Measurements from ENCODE around the gene REEP3.
A peak's percentile ranks its signal among the peaks of the same experiment; 100 is the strongest.

The REEP3 gene

GRCh38 chr10:63539377-63539776 lies 18.2 kb downstream of the REEP3 start (continued):
- TF ChIP-seq OSR1 (CRISPR knock-in tag; IDR thresholded peaks at IDR 0.05) (no peak), TOX (CRISPR knock-in tag; IDR thresholded peaks at IDR 0.05; ENCODE audit: borderline replicate concordance) (no peak), TCF4 (CRISPR knock-in tag; IDR thresholded peaks at IDR 0.05; ENCODE audit: borderline replicate concordance) (no peak), PPARA (CRISPR knock-in tag; IDR thresholded peaks at IDR 0.05; ENCODE audit: borderline replicate concordance) (no peak), ESRRG (CRISPR knock-in tag; IDR thresholded peaks at IDR 0.05) (no peak), ZNF565 (CRISPR knock-in tag; conservative IDR thresholded peaks at IDR 0.05; ENCODE audit: low read depth) (no peak), GLIS3 (CRISPR knock-in tag; IDR thresholded peaks at IDR 0.05) (no peak), ZFP30 (CRISPR knock-in tag; IDR thresholded peaks at IDR 0.05) (no peak)

DNA sequence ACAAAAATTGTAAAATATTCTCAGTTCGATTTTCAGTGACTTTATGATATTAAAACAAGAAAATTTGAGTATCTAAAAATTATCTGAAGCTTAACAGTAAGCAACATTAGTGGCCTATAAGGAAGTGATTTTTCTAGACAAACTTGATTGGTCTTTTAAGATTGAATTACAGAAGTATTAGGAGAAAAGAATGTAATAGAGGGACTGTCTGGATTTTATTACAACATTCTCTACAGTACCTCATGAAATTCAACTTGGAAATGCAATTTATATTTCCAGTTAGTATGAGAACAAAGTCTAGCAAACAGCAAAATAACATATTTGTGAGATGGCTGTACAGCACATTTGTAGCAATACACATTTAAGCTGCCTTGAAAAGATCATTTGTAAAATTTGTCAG lies 18.8 kb downstream of the REEP3 start:
- TF ChIP-seq ESRRG (CRISPR knock-in tag; IDR thresholded peaks at IDR 0.05) (no peak), ISL1 (CRISPR knock-in tag; IDR thresholded peaks at IDR 0.05) (peak; percentile 55), ZNF8 (CRISPR knock-in tag; IDR thresholded peaks at IDR 0.05) (no peak), RARB (CRISPR knock-in tag; IDR thresholded peaks at IDR 0.05) (no peak)
- TF ChIP-seq, protein P1, sequence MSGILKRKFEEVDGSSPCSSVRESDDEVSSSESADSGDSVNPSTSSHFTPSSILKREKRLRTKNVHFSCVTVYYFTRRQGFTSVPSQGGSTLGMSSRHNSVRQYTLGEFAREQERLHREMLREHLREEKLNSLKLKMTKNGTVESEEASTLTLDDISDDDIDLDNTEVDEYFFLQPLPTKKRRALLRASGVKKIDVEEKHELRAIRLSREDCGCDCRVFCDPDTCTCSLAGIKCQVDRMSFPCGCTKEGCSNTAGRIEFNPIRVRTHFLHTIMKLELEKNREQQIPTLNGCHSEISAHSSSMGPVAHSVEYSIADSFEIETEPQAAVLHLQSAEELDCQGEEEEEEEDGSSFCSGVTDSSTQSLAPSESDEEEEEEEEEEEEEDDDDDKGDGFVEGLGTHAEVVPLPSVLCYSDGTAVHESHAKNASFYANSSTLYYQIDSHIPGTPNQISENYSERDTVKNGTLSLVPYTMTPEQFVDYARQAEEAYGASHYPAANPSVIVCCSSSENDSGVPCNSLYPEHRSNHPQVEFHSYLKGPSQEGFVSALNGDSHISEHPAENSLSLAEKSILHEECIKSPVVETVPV (CRISPR knock-in tag; IDR thresholded peaks at IDR 0.05), result no peak
- peak; percentile 65 for ATAC-seq

DNA sequence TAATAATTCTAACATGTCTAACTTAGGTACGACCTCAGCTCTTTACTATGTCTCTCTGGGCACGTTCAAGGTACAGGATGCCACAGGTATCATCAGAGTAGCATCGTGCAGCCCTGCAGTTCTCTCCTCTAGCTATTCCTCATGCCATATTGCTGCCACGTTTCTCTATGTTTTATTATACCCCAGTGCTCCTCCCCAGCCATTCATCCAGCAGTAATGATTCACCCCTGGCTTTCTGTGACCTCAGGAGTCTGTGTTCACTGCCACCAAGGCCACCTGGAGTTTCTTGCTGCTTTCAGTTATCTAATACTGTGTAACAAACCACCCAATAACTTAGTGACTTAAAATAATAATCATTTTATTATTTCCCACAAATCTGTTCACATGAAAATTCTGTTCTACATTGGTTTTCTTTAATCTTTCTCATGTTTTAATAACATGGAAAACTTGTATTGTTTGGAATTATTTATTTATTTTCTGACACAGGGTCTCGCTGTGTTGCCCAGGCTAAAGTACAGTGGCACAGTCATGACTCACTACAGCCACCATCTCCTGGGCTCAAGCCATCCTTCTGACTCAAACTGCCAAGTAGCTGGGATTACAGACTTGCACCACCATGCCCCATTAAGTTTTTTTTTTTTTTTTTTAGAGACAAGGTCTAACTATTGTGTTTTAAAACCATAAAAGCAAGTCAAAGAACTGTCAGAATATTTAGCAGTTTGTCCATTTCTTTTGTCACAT lies 21.8 kb downstream of the REEP3 start:
- no peak for TF ChIP-seq SNAI2 (CRISPR knock-in tag; IDR thresholded peaks at IDR 0.05)
- TF ChIP-seq TCF4 (CRISPR knock-in tag; IDR thresholded peaks at IDR 0.05; ENCODE audit: borderline replicate concordance), result no peak
- TF ChIP-seq BACH2 (CRISPR knock-in tag; IDR thresholded peaks at IDR 0.05; ENCODE audit: borderline replicate concordance), result no peak
- TF ChIP-seq POU6F1 (CRISPR knock-in tag; IDR thresholded peaks at IDR 0.05; ENCODE audit: borderline replicate concordance, low read depth), result no peak
- TF ChIP-seq, protein P1 (CRISPR knock-in tag; IDR thresholded peaks at IDR 0.05), result no peak
- no peak for TF ChIP-seq ZNF8 (CRISPR knock-in tag; IDR thresholded peaks at IDR 0.05)
- no peak for TF ChIP-seq ZNF70 (CRISPR knock-in tag; IDR thresholded peaks at IDR 0.05)
- no peak for TF ChIP-seq TOX (CRISPR knock-in tag; IDR thresholded peaks at IDR 0.05; ENCODE audit: borderline replicate concordance)
- TF ChIP-seq ZC3H10 (CRISPR knock-in tag; IDR thresholded peaks at IDR 0.05), result no peak
- ATAC-seq, result no peak

DNA sequence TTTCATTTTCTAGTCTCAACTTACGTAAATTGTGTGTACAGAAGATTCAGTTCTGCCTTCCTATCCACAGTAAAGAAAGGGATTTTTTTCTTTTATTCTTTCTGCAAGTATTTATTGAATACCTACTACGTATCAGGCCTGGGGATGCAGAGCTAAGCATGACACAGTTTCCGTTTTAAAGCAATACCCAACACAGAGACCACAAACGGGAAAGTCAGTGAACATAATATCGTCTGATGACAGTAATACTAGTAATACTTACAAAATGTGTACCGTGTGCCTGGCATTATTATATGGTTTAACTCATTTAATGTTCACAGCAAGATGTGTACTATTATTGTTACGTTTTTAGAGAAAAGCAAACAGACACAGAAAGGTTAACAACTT lies 22.4 kb downstream of the REEP3 start:
- TF ChIP-seq PPARA (CRISPR knock-in tag; IDR thresholded peaks at IDR 0.05; ENCODE audit: borderline replicate concordance), result no peak
- TF ChIP-seq, protein P1 (CRISPR knock-in tag; IDR thresholded peaks at IDR 0.05), result no peak
- no peak for TF ChIP-seq POU6F1 (CRISPR knock-in tag; IDR thresholded peaks at IDR 0.05; ENCODE audit: borderline replicate concordance, low read depth)
- no peak for TF ChIP-seq TCF4 (CRISPR knock-in tag; IDR thresholded peaks at IDR 0.05; ENCODE audit: borderline replicate concordance)
- TF ChIP-seq ESRRG (CRISPR knock-in tag; IDR thresholded peaks at IDR 0.05), result no peak
- TF ChIP-seq ZFP3 (CRISPR knock-in tag; IDR thresholded peaks at IDR 0.05), result no peak
- TF ChIP-seq RARB (CRISPR knock-in tag; IDR thresholded peaks at IDR 0.05), result no peak
- TF ChIP-seq ISL1 (CRISPR knock-in tag; IDR thresholded peaks at IDR 0.05), result no peak
- TF ChIP-seq GLIS3 (CRISPR knock-in tag; IDR thresholded peaks at IDR 0.05), result no peak
- no peak for TF ChIP-seq SNAI2 (CRISPR knock-in tag; IDR thresholded peaks at IDR 0.05)
- TF ChIP-seq CREB5 (CRISPR knock-in tag; IDR thresholded peaks at IDR 0.05; ENCODE audit: low read depth), result no peak
- TF ChIP-seq BACH2 (CRISPR knock-in tag; IDR thresholded peaks at IDR 0.05; ENCODE audit: borderline replicate concordance), result no peak
- no peak for TF ChIP-seq OSR1 (CRISPR knock-in tag; IDR thresholded peaks at IDR 0.05)
- TF ChIP-seq TOX (CRISPR knock-in tag; IDR thresholded peaks at IDR 0.05; ENCODE audit: borderline replicate concordance), result no peak
- no peak for TF ChIP-seq ZC3H10 (CRISPR knock-in tag; IDR thresholded peaks at IDR 0.05)
- TF ChIP-seq ARNTL (CRISPR knock-in tag; IDR thresholded peaks at IDR 0.05; ENCODE audit: borderline replicate concordance, low read depth), result no peak
- no peak for TF ChIP-seq ZNF70 (CRISPR knock-in tag; IDR thresholded peaks at IDR 0.05)
- TF ChIP-seq ZNF8 (CRISPR knock-in tag; IDR thresholded peaks at IDR 0.05), result no peak
- no peak for TF ChIP-seq TSHZ2 (CRISPR knock-in tag; IDR thresholded peaks at IDR 0.05)
- no peak for ATAC-seq

Data from SK-N-SH treated with all-trans-retinoic acid at 6 μM for 48 hours (cell line).